Left renal cortex interstitium (tissue), 4 donors: ENCODE data around the gene HECTD1. TPM values are rescaled to one million over a fixed set of nuclear protein-coding genes. Genes with fewer than 3 reads are reported as not detected.
"Not testable (repeated sequence)": the region's sequence is repeated elsewhere in the genome, so short reads cannot be mapped to it uniquely, and the experiment has no call there.

Source experiments
- DNase-seq, 4 donors: peaks; one replicate each; pipeline ENCODE4 v3.0.0-alpha.2; 2013; ENCODE audit warnings: low read depth in 4 of 4, low spot score in 2 of 4, missing footprints in 1 of 4
- polyA plus RNA-seq, 4 donors: library from polyadenylated mRNA; unstranded; fragments of 120-200 nt; gene quantifications; one replicate each; pipeline ENCODE4 v1.2.1, GENCODE V29; 2013; ENCODE audit not compliant: insufficient read length in 4 of 4

Gene HECTD1
- polyA plus RNA-seq, 4 donors = 138 to 193 (median 172) TPM

DNA sequence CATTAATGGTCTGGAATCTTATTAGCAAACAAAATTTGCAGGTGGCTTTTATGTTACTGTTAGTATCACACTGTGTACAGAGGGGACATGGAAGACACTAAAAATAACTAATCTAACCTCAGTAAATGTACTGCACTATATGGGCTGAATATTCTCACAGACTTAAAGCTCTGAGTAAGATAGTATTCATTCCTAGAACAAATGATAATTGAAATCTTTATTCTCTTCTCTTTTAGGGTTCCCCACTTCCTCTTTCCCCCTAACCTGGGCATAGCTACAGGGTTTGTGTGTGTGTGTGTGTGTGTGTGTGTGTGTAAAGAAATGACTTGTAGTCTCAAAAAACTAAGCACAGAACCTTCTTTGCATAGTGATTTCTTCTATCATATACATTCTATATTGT, 21.4 kb upstream of the HECTD1 start:
- DNase-seq = no peak

DNA sequence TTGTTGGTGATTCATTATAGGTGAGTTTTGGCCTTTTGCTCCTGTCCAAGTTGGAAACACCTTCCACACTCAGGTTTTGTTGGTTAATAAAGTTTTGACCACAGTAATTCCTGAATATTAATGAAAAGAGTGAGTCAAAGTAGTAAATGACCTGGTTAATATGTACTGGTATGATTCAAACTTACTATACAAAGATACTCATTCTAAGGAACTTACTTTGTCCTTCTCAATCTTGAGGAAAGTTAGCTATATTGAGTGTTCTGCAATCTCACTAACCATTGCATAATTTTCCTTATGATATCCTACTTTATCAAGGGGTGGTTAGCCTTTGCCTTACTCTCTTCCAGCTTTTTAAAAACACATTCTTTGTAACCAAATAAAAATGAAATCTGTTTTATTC, 20.9 kb upstream of the HECTD1 start:
- DNase-seq = no peak

DNA sequence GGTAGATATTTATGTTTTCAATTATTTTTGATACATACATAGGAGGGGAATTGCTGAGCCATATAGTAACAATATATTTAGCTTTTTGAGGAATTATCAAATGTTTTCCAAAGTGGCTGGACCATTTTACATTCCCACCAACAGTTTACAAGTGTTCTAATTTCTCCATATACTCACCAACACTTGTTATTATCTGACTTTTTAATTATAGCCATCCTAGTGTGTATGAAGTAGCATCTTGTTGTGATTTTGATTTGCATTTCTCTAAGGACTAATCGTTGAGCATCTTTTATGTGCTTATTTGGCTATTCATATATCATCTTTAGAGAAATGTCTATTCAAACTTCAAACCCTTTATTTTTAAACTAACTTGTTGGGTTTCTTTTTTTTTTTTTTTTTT, 17.2 kb upstream of the HECTD1 start:
- no peak for DNase-seq

GRCh38 chr14:31223331-31223730, 15.7 kb upstream of the HECTD1 start:
- DNase-seq = no peak

GRCh38 chr14:31222834-31223233, 15.2 kb upstream of the HECTD1 start:
- DNase-seq = no peak

DNA sequence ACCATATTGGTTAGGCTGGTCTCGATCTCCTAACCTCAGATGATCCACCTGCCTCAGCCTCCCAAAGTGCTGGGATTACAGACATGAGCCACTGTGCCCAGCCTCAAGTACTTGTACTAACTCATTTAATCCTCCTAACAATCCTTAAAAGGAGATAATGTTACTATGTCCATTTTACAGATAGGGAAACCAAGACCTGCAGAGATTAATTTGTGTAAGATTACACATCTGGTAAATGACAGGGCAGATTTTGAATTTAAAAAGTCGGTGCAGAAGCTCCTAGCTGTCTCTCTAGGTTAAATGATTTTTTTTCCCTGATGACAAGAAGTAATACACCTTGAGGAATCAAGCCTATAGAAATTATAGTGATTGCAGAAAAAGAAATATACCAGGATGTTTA, 13.7 kb upstream of the HECTD1 start:
- no peak for DNase-seq

GRCh38 chr14:31219169-31219568, 11.6 kb upstream of the HECTD1 start:
- DNase-seq = no peak

DNA sequence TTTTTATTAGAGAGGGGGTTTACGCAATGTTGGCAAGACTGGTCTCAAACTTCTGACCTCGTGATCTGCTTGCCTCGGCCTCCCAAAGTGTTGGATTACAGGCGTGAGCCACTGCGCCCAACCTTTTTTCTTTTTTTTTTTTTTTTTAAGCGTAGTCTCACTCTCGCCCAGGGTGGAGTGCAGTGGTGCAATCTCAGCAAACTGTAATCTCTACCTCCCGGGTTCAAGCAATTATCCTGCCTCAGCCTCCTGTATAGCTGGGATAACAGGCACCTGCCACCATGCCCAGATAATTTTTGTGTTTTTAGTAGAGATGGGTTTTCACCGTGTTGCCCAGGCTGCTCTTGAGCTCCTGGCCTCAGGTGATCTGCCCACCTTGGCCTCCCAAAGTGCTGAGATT, 8.8 kb upstream of the HECTD1 start:
- no peak for DNase-seq

GRCh38 chr14:31212893-31213292, 5.3 kb upstream of the HECTD1 start:
- no peak for DNase-seq

DNA sequence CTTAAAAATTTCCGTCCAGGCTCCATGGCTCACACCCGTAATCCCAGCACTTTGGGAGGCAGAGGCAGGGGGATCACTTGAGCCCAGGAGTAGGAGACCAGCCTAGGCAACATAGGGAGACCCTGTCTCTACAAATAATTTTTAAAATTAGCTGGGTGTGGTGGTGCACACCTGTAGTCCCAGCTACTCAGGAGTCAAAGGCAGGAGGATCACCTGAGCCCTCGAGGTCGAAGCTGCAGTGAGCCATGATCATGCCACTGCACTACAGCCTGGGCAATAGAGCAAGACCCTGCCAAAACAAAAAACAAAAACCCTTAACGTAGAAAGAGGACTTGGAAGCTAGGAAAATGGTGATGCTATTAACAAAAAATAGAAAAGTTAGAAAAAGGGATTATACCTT, 2.0 kb upstream of the HECTD1 start:
- no peak for DNase-seq

DNA sequence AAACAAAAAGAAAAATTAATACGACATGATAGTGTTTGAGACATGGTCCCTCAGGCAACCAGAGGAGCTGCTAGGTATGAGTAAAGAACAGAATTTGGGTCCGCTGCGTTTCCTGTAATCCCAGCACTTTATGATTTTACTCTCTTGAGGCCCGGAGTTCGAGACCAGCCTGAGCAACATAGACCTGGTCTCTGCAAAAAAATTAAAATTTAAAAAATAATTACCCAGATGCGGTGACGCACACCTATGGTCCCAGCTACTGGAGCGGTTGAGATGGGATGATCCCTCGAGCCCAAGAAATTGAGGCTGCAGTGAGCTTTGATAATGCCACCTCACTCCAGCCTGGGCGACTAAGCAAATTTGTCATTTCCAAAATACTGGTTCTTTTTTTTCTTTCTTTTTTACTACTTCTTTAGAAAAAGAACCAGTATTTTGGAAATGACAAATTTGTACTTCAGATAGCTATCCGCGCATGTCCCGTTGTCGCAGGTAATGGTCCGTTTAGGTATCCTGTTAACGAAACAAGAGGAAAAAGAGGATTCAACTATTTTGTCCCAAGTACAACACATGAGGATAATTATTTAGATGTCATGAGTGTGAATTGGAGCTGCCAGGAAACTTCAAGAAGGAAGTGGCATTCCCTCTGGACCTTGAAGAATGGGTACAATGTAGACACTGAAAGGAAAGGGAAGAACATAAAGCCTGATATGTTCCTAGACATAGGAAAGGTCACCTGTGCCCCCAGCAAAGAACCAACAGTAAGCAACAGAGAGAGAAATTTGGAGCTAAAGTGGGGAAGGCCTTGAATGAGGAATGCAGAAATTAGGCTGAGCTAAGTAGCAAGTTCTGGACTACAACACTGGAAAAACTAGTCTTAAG, 1.2 kb upstream of the HECTD1 start:
- no peak for DNase-seq

GRCh38 chr14:31207287-31207754, 272 bp downstream of the HECTD1 start:
- DNase-seq = peak in 3 of 4 donors; percentile 57 to 84 (median 82)

- peak; percentile 8 to 32 (median 23) for DNase-seq
Measured at GRCh38 chr14:31206536-31207286, 882 bp downstream of the HECTD1 start.

GRCh38 chr14:31205681-31206535, 1.7 kb downstream of the HECTD1 start:
- DNase-seq = peak in 3 of 4 donors; percentile 12 to 27 (median 13)

DNA sequence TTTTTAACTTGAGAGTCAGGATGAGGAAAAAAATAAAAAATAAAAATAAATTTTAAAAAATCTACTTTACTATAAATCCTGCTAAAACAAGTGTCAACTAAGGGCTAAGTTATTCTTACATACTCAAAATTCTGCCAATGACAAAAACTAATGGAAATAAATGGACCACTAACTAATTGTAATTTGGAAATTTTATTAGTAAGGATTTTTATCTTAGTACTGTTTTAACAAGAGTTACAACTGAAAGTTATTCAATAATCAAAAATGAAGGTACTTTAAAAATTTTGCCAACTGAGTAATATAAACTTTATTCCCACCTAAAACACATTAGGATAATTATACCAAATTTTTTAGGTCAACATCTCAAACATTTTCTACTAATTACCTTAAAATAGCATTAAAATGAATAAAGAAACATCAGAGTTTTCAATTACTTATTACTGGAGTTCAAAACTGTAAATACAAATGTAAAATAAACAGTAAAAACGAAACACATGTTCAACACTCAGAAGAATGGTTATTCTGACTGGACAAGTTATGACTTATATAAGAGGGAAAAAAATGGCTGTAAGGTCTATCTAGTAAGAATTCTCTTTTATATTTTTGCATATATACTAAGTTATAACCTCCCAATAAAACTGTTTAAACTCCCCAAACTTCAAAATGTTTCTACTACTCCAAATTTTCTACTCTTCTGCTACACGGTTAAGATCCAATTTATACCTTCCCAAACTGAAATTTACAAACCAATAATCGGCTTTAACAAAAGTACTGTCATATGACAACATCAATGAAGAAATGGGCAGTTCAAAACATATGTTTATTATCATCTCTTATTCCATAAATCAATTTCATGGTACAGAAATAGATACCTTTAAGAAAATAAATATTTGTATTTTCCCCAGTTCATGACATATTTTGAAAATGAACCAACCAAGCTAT, 2.7 kb downstream of the HECTD1 start:
- DNase-seq = no peak

GRCh38 chr14:31203899-31204592, 3.5 kb downstream of the HECTD1 start:
- not testable (repeated sequence) for DNase-seq

- DNase-seq = no peak
Measured at GRCh38 chr14:31203414-31203742, 4.2 kb downstream of the HECTD1 start.

GRCh38 chr14:31201111-31201510, 6.5 kb downstream of the HECTD1 start:
- no peak for DNase-seq

DNA sequence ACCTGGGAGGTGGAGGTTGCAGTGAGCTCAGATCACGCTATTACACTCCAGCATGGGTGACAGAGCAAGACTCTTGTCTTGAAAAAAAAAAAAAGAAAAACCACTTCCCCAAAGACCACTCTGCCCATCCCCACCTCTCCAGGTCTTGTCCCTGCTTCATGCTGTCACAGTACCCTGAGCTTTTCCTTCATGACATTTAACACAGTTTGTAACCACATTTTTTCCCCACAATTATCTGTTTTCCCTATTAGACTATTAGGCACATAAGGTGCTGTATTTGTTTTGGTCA, 6.9 kb downstream of the HECTD1 start:
- DNase-seq = no peak
